HG03280 (cell line): ENCODE measurements around the gene MAGED2.
"Not testable (repeated sequence)": the region's sequence is repeated elsewhere in the genome, so short reads cannot be mapped to it uniquely, and the experiment has no call there.

Experiments used
- ATAC-seq: cut with Tn5 transposase; IDR thresholded peaks from one replicate; pipeline ENCODE4 v1.9.1; 2021; ENCODE audit warnings: mild to moderate bottlenecking, moderate library complexity; ENCODE audit not compliant: unreplicated experiment

MAGED2 gene

DNA sequence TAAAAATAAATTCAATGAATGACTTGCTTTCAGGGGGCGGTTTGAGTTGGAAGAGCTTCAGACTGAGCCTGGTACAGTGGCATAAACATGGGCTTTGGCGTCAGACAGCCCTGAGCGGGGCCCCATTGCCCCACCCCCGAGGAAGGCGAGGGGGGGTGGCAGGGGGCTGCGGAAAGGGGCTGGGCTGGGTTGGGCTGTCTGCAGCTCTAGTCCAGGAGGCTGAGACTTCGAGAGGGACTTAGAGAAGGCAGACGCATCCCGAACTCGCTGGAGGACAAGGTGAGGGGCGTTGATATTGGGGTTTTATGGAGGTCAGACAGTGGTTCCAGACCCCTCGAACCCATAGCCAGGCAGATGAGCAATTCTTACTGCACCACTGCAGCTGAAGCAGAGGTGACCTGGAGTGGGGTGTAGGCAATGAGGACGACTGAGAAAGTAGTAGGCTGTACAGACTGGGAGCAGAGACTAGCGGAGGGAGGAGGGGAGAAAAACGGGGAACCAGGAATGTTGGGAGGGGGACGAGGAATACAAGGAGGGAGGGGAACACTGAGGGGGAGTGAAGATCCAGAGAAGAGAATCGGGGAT is at the start of gene MAGED2:
Gene MAGED2, plus strand, starts transcription at position 222 of the 585 bp plus-strand sequence. CDS start 1,587 bp downstream, outside the sequence.
- ATAC-seq = no peak

DNA sequence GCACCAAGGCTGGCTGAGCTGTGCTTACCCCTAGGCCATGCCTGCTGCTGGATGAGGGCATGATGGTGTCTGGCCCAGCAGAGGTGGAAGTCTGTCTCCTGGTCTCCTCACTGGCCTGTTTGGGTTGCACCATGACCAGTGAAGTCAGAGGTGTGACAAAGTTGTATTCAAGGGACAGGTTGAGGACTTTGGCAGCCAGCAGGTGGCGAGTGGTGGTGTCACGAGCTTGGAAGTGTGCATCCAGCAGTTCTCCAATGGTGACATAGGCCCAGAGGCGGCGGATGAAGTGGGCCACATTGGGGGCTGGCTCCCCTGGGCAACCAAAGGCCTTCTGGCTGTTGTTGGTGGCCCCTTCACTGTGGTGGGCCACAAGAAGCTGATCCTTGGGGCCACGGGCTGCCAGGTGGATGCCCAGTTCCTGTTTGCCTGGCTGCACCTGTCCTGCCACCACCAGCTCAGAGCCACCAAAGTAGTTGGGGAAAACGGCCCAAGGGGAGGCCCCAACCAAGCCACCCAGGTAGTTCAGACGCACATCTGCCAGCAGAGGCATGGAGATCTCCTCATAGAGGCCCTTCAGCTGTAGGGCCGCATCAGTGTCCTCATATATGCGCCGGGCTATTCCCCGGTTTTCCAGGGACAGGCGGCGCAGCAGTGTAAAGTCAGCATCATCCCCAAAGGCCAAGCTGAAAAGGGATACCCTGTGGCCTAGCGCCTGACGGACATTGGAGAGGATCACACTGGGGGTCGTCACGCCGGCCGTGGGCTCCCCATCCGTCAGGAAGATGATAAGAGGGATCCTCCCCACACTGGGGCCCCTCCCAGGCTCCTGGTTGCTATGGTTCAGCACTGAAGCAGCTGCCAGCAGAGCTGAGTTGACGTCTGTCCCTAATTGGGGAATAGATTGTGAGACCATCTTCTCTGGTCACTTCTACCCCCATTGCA is 49.2 kb upstream of the MAGED2 start:
- ATAC-seq = no peak

GRCh38 chrX:54774391-54775094 is 33.0 kb upstream of the MAGED2 start:
- ATAC-seq = not testable (repeated sequence)

DNA sequence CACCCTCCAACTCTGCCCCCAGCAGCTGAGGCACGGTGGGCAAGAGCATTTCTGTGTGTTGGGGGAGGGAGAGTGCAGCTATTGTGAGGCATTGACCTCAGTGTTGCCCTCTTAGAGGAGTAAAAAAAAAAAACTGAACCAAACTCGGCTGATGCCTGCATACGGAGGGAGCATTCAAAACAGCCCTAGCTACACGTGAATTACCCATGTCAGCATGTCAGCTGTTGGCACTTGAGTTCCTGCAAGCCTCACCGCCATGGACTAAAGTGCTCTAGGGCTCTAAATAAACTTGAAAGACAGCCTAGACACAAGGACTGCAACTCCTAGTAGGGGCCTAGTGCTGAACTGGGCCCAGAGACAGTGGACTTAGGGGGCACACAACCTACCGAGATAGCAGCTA is 31.5 kb upstream of the MAGED2 start:
- ATAC-seq = no peak

- no peak for ATAC-seq
These were observed 30.4 kb upstream of the MAGED2 start for GRCh38 chrX:54776987-54777672.

DNA sequence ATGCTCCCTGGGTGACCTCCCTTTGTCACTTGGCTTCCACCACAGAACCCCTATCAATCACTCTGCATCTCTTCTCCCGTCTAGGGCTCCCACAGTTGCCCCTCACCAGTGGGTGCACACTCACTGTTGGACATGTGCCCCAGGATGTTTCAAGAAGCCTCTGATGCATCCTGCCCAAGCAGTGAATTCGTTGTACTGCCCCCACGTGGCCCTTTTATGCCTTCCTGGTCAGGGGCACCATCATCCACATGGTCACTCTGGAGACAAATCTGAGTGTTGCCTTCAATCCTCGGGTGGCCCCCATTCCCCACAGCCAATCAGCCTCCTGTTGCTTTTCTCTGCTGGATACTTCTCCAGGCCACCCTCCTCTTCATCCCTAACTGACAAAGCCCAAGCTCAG is 21.6 kb upstream of the MAGED2 start:
- no peak for ATAC-seq

GRCh38 chrX:54786967-54787366 is 20.6 kb upstream of the MAGED2 start:
- peak; percentile 59 for ATAC-seq

DNA sequence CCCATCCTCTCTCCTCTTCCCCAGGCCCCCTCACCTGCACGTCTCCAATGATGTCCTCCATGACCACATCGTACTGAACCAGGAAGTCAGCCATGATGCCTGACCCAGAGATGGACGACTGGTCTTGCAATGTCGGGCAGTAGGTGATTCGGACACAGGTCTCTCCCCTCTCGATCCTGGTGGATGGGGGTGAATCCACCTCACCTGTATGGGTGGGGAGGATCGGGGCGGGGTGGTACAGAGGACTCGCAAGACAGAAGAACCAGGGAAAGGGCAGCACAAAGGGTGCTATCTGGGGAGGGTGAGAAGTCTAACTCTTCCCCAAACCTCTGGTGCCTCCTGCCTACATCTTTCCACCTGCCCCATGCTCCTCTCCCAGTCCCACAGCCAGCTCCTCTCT is 19.1 kb upstream of the MAGED2 start:
- no peak for ATAC-seq

GRCh38 chrX:54789405-54789804 is 18.1 kb upstream of the MAGED2 start:
- ATAC-seq = not testable (repeated sequence)

DNA sequence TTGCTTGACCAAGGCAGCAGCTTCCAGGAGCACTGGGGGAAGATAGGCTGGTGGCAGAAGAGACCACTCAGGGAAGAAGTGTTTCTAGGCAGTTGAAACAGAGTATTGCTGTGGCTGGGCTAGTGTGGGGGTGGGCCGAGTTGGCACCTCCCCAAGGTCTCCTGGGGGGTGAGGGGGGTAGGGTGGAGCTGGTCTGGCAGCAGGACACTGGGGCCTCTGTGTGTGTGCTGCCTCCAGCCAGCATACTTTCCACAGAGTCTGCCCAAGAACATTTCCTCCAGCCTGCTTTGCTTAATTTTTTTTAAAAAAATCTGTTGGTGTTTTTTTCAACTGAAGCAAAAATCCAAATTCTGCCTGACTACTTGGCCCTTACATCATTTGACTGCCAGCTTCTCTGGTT is 13.5 kb upstream of the MAGED2 start:
- ATAC-seq = no peak

DNA sequence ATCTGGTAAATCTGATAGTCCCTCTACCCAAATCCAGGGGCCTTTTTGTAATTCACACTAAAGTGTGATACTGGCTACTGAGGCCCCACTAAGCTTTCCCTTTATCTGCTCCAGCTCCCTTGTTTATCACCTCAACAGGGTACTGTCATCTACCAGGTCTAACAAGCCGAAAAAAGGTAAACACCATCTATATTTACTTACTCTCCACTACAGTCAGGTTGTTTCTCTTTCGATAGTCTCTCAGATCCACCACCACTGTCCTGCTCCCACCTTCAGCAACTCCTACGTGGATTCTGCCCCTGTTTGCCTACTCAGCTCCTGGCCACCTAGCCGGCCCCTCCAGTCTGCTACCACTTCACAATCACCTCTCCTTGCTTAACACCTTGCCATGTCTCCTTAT is 12.8 kb upstream of the MAGED2 start:
- ATAC-seq = no peak

GRCh38 chrX:54798137-54798536 is 9.4 kb upstream of the MAGED2 start, which contains the start of gene ITIH6:
Gene ITIH6 (minus strand): TSS chrX:54798255. CDS start chrX:54798210, 45 bp downstream.
- no peak for ATAC-seq

GRCh38 chrX:54799046-54799445 is 8.5 kb upstream of the MAGED2 start:
- no peak for ATAC-seq

DNA sequence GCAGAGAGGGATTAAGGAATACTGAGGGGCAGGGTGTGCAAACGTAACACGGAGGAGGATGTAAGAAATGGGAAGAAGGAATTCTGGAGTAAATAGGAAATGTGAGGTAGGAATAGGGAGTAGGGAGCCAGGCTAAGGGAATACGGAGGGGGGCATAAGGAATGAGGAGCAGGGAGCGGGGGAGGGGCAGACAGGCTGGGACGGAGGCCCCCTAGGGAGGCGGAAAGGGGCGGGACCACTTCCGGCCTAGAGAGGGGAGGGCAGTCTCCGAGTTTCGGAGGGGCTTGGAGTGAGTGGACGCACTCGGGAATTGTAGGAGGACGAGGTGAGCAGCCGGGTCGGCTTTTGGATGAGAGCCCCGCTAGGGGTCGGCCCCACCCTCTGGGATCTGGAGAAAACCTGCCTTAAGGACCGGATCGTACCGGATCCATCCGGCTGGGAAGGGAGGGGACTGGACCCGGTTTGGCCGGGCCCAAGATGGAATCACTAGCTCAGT is 612 bp downstream of the MAGED2 start:
- peak; percentile 22 for ATAC-seq

DNA sequence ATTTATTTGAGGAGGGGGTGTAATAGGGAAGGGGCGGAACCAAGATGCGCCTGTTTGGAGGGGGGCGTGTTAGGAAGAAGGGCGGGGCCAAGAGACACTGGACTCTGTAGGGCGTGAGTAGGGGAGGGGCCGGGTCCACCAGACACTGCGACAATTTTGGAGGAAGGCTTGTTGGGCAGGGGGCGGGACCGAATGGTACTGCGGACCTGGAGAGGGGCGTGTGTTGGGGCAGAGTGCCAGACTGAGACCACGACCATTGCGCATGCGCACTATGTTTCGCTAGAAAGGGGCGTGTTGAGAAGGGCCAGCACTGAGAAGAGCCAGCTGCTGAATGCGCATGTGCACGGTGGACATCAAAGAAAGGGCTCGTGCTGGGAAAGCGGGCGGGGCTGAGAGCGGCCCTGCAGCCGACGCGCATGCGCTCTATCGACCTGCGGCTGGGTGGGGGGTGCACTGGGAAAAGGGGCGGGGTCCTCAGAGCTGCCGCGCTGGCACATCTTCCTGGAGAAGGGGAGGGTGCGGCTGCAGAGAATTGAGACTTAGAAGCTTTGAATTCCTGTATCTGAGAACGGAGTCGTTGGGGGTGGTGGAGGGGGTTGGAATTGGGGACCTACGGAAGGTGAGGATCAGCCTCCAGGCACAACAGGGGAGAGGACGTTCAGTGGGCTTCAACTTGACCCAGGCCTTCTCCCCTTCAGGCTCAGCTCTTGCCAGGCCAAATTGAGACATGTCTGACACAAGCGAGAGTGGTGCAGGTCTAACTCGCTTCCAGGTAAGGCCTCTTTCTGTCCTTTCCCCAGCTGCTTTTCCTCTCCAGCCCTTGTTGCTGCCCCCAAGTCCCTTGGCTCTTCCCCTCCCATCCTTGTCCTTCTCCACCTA is 1.3 kb downstream of the MAGED2 start:
- peak; percentile 88 for ATAC-seq

DNA sequence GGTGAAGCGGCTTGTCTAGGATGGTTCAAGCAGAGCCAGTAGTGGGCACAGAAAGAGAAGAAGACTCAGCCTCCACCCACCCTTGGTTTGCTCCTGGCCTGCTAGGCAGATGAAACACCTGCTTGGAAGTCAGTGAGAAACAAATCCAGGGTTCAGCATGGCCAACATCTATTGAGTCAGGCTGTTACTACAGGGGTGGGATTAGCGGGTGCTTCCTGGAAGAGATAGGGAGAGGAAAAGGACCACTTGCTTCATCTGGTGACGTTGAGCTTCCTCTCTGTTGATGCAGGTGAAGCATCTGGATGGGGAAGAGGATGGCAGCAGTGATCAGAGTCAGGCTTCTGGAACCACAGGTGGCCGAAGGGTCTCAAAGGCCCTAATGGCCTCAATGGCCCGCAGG is 3.0 kb downstream of the MAGED2 start:
- ATAC-seq = no peak

DNA sequence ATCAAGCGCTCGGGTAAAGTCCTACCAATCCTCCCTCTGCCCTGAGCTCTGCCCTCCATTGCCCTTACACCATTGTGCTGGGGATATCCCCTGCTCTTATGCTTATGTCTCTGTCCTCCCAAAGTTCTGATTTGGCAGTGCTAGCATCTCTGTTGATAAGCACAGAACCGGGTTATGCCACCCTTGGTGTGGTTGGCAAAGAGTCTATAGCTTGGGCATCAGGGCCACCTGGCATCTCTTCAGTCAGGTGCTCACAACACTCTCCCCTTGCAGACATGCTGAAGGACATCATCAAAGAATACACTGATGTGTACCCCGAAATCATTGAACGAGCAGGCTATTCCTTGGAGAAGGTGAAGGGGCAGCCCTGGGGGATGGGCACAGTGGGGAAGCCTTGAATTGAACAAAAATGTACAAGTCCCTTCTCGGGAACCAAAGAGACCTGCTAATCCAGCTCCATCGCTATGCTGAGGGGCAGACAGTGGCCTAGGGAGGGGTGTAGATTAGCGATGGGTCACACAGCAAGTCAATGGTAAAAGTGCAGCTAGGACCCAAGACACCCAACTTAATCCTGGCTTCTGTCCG is 3.8 kb downstream of the MAGED2 start:
- no peak for ATAC-seq

DNA sequence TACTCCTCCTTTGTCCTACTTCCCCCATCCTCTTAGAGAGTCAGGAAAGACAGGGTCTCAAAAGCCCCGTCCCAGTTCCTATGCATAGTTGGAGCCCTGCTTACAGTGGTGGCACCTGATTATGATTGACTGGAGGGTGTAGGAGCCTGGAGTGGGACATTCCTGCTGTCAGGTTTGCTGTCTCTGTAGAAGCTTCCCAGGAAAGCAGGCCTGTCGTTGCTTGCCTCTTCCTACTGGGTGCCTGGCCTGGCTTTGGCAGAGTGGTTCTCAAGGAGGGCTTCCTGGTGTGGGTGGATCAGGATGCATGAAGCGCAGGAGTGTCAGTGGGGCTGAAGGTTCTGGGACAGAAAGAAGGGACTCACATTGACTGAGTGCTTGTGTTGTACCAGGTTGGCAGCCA is 4.8 kb downstream of the MAGED2 start:
- ATAC-seq = no peak

GRCh38 chrX:54817220-54817820 is 9.8 kb downstream of the MAGED2 start:
- ATAC-seq = no peak
